Stomach (tissue), 4 donors: ENCODE results near the gene LY86.

ENCODE experiments used
- EP300 ChIP-seq: sonication (generic); formaldehyde crosslinking; IDR thresholded peaks from one replicate; pipeline ENCODE4 v1.6.1; 2017; ENCODE audit warnings: antibody characterized with exemption
- POLR2A ChIP-seq, 4 donors: fragments of 450-650 bp; IDR thresholded peaks; one replicate each; pipeline ENCODE4 v1.6.1; 2016; ENCODE audit warnings: antibody characterized with exemption in 4 of 4, control low read depth in 2 of 4, mild to moderate bottlenecking in 1 of 4, moderate library complexity in 1 of 4
- POLR2AphosphoS5 ChIP-seq, 3 donors: sonication (generic); formaldehyde crosslinking; IDR thresholded peaks; one replicate each; pipeline ENCODE4 v1.6.1; 2016; ENCODE audit warnings: antibody characterized with exemption in 3 of 3
- TF ChIP-seq, protein P1 (sequence below), 7 experiments: fragments of 450-650 bp in 4 of 7; fragments of 200-600 bp in 3 of 7; sonication (generic) in 3 of 7; IDR thresholded peaks; one replicate each; pipeline ENCODE4 v1.5.1; 2016 to 2019; ENCODE audit warnings: antibody characterized with exemption in 7 of 7, control low read depth in 2 of 7, mild to moderate bottlenecking in 1 of 7

DNA sequence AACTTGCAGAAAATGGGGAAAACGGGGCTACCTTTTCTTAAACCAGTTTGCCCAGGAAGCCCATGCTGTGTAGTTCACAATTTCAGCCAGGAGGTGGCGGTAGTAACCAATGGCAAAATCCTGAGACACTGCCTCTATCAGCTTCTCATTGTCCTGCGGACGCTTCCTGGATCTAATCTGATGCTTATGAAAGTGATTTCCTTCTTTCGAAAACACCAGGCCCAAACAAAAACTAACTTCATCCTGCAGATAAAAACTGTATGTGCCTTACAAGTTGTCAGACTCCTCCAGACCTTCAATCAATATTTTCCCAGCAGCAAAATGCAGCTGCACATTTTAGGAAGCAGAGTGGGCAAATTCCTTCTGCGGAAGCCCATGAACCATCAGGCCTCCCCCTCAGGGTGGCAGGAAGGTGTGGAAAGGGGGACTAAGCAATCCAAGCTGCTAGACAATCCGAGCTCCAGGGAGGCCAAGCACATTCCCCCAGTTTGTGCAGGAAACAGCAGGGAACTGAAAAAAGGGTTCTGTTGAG is 88.5 kb downstream of the LY86 start:
- TF ChIP-seq, protein P1, sequence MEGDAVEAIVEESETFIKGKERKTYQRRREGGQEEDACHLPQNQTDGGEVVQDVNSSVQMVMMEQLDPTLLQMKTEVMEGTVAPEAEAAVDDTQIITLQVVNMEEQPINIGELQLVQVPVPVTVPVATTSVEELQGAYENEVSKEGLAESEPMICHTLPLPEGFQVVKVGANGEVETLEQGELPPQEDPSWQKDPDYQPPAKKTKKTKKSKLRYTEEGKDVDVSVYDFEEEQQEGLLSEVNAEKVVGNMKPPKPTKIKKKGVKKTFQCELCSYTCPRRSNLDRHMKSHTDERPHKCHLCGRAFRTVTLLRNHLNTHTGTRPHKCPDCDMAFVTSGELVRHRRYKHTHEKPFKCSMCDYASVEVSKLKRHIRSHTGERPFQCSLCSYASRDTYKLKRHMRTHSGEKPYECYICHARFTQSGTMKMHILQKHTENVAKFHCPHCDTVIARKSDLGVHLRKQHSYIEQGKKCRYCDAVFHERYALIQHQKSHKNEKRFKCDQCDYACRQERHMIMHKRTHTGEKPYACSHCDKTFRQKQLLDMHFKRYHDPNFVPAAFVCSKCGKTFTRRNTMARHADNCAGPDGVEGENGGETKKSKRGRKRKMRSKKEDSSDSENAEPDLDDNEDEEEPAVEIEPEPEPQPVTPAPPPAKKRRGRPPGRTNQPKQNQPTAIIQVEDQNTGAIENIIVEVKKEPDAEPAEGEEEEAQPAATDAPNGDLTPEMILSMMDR (IDR thresholded peaks at IDR 0.05): peak in 6 of 7 experiments; percentile 50 to 98 (median 98)
- TF ChIP-seq POLR2A (IDR thresholded peaks at IDR 0.05) (no peak), EP300 (no peak), POLR2AphosphoS5 (IDR thresholded peaks at IDR 0.05) (peak in 1 of 3 donors; percentile 59)
